ENCODE results near the gene AGBL1. TPM values are rescaled to one million over a fixed set of nuclear protein-coding genes. Genes with fewer than 3 reads are reported as not detected.

The AGBL1 gene
- polyA plus RNA-seq, 1 donor (not counting 4 experiments of a cell fraction or from before 2014, with no cell fraction given) = not detected

DNA sequence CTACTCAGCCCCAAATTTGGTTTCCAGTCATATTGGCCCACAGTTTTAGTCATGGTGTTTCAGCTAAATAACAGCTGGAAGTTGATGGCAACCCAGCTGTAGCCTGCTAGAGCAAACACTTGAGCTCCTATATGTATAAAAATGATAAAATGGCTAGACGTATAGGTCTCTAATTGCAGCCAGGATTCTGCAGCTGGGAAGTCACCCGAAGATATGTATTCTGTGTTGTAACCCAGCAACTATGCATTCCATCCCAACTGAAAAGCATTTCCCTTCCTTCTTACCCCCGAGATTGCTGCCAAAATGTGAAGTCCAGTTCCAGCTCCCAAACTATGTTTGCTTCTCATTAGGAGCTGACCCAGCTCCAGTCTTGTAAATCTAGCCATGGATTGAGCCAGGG is 408.4 kb downstream of the AGBL1 start:
- Histone ChIP-seq H3K9me3 (ENCODE audit: control insufficient read depth, low read depth, low read length) (no peaks in the 10 kb centered on the region), H3K9ac (ENCODE audit: control insufficient read depth, extremely low read depth, insufficient read depth, low read length) (no peak overlapping the region), H3K4me2 (ENCODE audit: control insufficient read depth, extremely low read depth, insufficient read depth, low read depth, low read length) (no peak overlapping the region), H4K20me1 (ENCODE audit: control insufficient read depth, extremely low read depth, insufficient read depth, low read length) (no peaks in the 10 kb centered on the region), H3K4me1 (ENCODE audit: control insufficient read depth, extremely low read depth, insufficient read depth, low read length) (no peaks in the 10 kb centered on the region), H3K36me3 (ENCODE audit: control insufficient read depth in 2 of 2, extremely low read depth in 1 of 2, insufficient read depth in 2 of 2, low read length in 2 of 2) (no peaks in the 10 kb centered on the region), H2AFZ (ENCODE audit: control insufficient read depth, low read length) (no peak overlapping the region), H3K9me1 (ENCODE audit: control insufficient read depth, extremely low read depth, insufficient read depth, low read length) (no peaks in the 10 kb centered on the region), H3K27me3 (ENCODE audit: control insufficient read depth, extremely low read depth, insufficient read depth, low read length) (no peaks in the 10 kb centered on the region), H3K27ac (ENCODE audit: control insufficient read depth, insufficient read depth, low read length) (no peak overlapping the region), H3K4me3 (ENCODE audit: control insufficient read depth in 2 of 3, extremely low read depth in 1 of 3, insufficient read depth in 2 of 3, low read depth in 1 of 3, low read length in 3 of 3) (no peak overlapping the region), H3K79me2 (ENCODE audit: control insufficient read depth, insufficient read depth, low read length) (no peaks in the 10 kb centered on the region)
- no peak for TF ChIP-seq CTCF (optimal IDR thresholded peaks at IDR 0.05 in 1 of 3, IDR thresholded peaks at IDR 0.05 in 1 of 3, conservative IDR thresholded peaks at IDR 0.05 in 1 of 3; ENCODE audit: extremely low read depth in 1 of 3, insufficient read depth in 2 of 3, low read length in 3 of 3)
- TF ChIP-seq EZH2 (IDR thresholded peaks at IDR 0.05; ENCODE audit: low read length) = no peak
- no peak for FAIRE-seq
- dilution Hi-C loops (cut with MboI; ENCODE audit: extremely low pct_ligation_motif_present, low sequenced_read_pairs) = no loop called here
- DNase-seq (ENCODE audit: low read depth, low spot score) = no peak

- Histone ChIP-seq H3K36me3 (ENCODE audit: control insufficient read depth in 2 of 2, extremely low read depth in 1 of 2, insufficient read depth in 2 of 2, low read length in 2 of 2) (no peaks in the 10 kb centered on the region), H3K27me3 (ENCODE audit: control insufficient read depth, extremely low read depth, insufficient read depth, low read length) (no peaks in the 10 kb centered on the region), H3K79me2 (ENCODE audit: control insufficient read depth, insufficient read depth, low read length) (no peaks in the 10 kb centered on the region), H3K4me3 (ENCODE audit: control insufficient read depth in 2 of 3, extremely low read depth in 1 of 3, insufficient read depth in 2 of 3, low read depth in 1 of 3, low read length in 3 of 3) (no peak overlapping the region), H3K9me1 (ENCODE audit: control insufficient read depth, extremely low read depth, insufficient read depth, low read length) (no peaks in the 10 kb centered on the region), H4K20me1 (ENCODE audit: control insufficient read depth, extremely low read depth, insufficient read depth, low read length) (no peaks in the 10 kb centered on the region), H3K4me2 (ENCODE audit: control insufficient read depth, extremely low read depth, insufficient read depth, low read depth, low read length) (no peak overlapping the region), H3K9me3 (ENCODE audit: control insufficient read depth, low read depth, low read length) (no peaks in the 10 kb centered on the region), H3K27ac (ENCODE audit: control insufficient read depth, insufficient read depth, low read length) (no peak overlapping the region), H3K4me1 (ENCODE audit: control insufficient read depth, extremely low read depth, insufficient read depth, low read length) (no peaks in the 10 kb centered on the region), H2AFZ (ENCODE audit: control insufficient read depth, low read length) (no peak overlapping the region), H3K9ac (ENCODE audit: control insufficient read depth, extremely low read depth, insufficient read depth, low read length) (no peak overlapping the region)
- dilution Hi-C loops (cut with MboI; ENCODE audit: extremely low pct_ligation_motif_present, low sequenced_read_pairs) = no loop called here
- FAIRE-seq (no peak), DNase-seq (ENCODE audit: low read depth, low spot score) (no peak)
- TF ChIP-seq CTCF (optimal IDR thresholded peaks at IDR 0.05 in 1 of 3, IDR thresholded peaks at IDR 0.05 in 1 of 3, conservative IDR thresholded peaks at IDR 0.05 in 1 of 3; ENCODE audit: extremely low read depth in 1 of 3, insufficient read depth in 2 of 3, low read length in 3 of 3) = no peak
- TF ChIP-seq EZH2 (IDR thresholded peaks at IDR 0.05; ENCODE audit: low read length) = no peak
Observed at GRCh38 chr15:86489981-86490380, 410.3 kb downstream of the AGBL1 start.
